ENCODE data around the gene GMFB. TPM values are rescaled to one million over a fixed set of nuclear protein-coding genes. Genes with fewer than 3 reads are reported as not detected.

GMFB gene
- polyA plus RNA-seq, 1 donor from 2014 or later = 208 TPM

DNA sequence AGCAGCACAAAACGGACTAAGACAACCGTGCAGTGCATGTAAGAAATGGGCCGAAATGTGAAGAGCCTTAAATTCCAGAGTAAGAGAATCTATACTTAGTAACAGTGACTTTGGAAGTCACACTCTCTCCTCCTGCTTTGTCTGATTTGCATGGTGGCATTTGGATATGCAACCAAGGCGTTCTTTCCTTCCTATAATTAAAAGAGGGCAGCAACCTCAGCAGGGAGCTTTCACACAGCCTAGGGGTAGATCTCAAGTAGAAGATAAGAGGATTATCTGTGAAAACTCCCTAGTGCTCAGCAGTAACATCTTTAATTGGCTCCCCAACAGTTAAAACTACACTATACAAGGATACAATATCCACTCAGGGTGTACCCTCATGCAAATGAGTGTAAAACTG, 16.5 kb downstream of the GMFB start:
- Histone ChIP-seq H3K9ac (ENCODE audit: low read length) (no peak overlapping the region), H3K9me2 (ENCODE audit: insufficient read depth, low read length) (no peaks in the 10 kb centered on the region), H3K4me2 (ENCODE audit: low read length) (no peak overlapping the region), H3K79me2 (replicated peaks; ENCODE audit: insufficient read depth, low read length) (no peaks in the 10 kb centered on the region), H3K4me3 (ENCODE audit: low read length) (no peak overlapping the region), H3K27me3 (ENCODE audit: insufficient read depth, low read depth, low read length) (no peaks in the 10 kb centered on the region), H3K27ac (ENCODE audit: low read length) (no peak overlapping the region), H4K20me1 (ENCODE audit: insufficient read depth) (no peaks in the 10 kb centered on the region), H3K9me3 (ENCODE audit: low read length) (no peaks in the 10 kb centered on the region), H2AFZ (ENCODE audit: low read depth, low read length) (no peak overlapping the region), H3K36me3 (ENCODE audit: insufficient read depth, low read length) (no peaks in the 10 kb centered on the region), H3F3A (ENCODE audit: insufficient read depth, low read length, poor library complexity, severe bottlenecking) (no peaks in the 10 kb centered on the region)
- TF ChIP-seq POLR2AphosphoS5 (IDR thresholded peaks at IDR 0.05) = no peak
- TF ChIP-seq EP300 (conservative IDR thresholded peaks at IDR 0.05; ENCODE audit: poor library complexity, severe bottlenecking) = no peak
- TF ChIP-seq CTCF (IDR thresholded peaks at IDR 0.05; ENCODE audit: poor library complexity, severe bottlenecking) = no peak
- TF ChIP-seq EZH2 (IDR thresholded peaks at IDR 0.05; ENCODE audit: borderline replicate concordance, insufficient read depth, low read length, poor library complexity, severe bottlenecking) = no peak
- no peak for TF ChIP-seq TAF1 (IDR thresholded peaks at IDR 0.05; ENCODE audit: low read depth)
- no peak for TF ChIP-seq RAD21 (conservative IDR thresholded peaks at IDR 0.05)

DNA sequence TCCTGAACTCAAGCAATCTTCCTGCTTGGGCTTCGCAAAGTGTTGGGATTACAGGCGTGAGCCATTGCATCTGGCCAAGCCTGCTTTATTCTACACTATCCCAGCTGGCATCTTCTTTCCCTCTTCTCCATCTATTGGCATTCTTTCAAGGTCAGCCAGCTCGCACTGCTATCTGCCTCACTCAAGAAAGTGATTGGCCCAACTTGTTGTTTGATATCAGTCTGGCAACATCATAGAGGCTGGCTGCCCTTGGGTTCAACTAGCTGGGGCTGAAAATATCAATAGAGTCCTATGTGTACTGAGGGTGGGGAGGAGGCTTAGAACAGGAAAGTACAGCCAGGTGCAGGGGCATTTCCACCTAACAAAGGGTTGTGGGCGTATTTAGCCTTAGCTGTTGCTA, 17.1 kb downstream of the GMFB start:
- Histone ChIP-seq H3K79me2 (replicated peaks; ENCODE audit: insufficient read depth, low read length) (no peaks in the 10 kb centered on the region), H3K27me3 (ENCODE audit: insufficient read depth, low read depth, low read length) (no peaks in the 10 kb centered on the region), H3K9ac (ENCODE audit: low read length) (no peak overlapping the region), H3K9me3 (ENCODE audit: low read length) (no peaks in the 10 kb centered on the region), H3K36me3 (ENCODE audit: insufficient read depth, low read length) (no peaks in the 10 kb centered on the region), H3K27ac (ENCODE audit: low read length) (no peak overlapping the region), H3K9me2 (ENCODE audit: insufficient read depth, low read length) (no peaks in the 10 kb centered on the region), H3K4me3 (ENCODE audit: low read length) (no peak overlapping the region), H2AFZ (ENCODE audit: low read depth, low read length) (no peak overlapping the region), H3K4me2 (ENCODE audit: low read length) (no peak overlapping the region), H3F3A (ENCODE audit: insufficient read depth, low read length, poor library complexity, severe bottlenecking) (no peaks in the 10 kb centered on the region), H4K20me1 (ENCODE audit: insufficient read depth) (no peaks in the 10 kb centered on the region)
- TF ChIP-seq TAF1 (IDR thresholded peaks at IDR 0.05; ENCODE audit: low read depth) = no peak

DNA sequence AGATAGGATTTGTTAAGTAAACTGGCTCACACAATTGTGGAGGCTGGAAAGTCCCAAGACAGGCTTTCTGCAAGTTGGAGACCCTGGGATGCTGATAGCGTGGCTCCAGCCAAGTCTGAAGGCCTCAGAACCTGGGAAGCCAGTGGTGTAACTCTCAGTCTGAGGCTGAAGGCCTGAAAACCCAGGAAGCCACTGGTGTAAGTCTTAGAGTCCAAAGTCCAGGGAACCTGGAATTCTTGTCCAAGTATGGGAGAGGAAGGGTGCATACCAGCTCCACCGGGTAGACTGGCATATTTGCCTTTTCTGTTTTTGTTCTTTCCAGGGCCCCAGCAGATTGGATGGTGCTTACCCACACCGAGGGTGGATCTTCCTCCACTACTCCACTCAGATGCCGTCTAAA, 18.1 kb downstream of the GMFB start:
- no peaks in the 10 kb centered on the region for H3K9me3 ChIP-seq (ENCODE audit: low read length)
- no peaks in the 10 kb centered on the region for H3F3A ChIP-seq (ENCODE audit: insufficient read depth, low read length, poor library complexity, severe bottlenecking)
- TF ChIP-seq CTCF (IDR thresholded peaks at IDR 0.05; ENCODE audit: poor library complexity, severe bottlenecking) (no peak), RAD21 (conservative IDR thresholded peaks at IDR 0.05) (no peak), SMC3 (conservative IDR thresholded peaks at IDR 0.05; ENCODE audit: poor library complexity) (no peak)
- no peak overlapping the region for H3K4me3 ChIP-seq (ENCODE audit: low read length)
- H2AFZ ChIP-seq (ENCODE audit: low read depth, low read length) = no peak overlapping the region
- no peaks in the 10 kb centered on the region for H4K20me1 ChIP-seq (ENCODE audit: insufficient read depth)
- no peaks in the 10 kb centered on the region for H3K9me2 ChIP-seq (ENCODE audit: insufficient read depth, low read length)
- no peak overlapping the region for H3K27ac ChIP-seq (ENCODE audit: low read length)
- H3K79me2 ChIP-seq (replicated peaks; ENCODE audit: insufficient read depth, low read length) = no peaks in the 10 kb centered on the region
- no peaks in the 10 kb centered on the region for H3K36me3 ChIP-seq (ENCODE audit: insufficient read depth, low read length)
- H3K9ac ChIP-seq (ENCODE audit: low read length) = no peak overlapping the region
- H3K27me3 ChIP-seq (ENCODE audit: insufficient read depth, low read depth, low read length) = no peaks in the 10 kb centered on the region
- H3K4me2 ChIP-seq (ENCODE audit: low read length) = no peak overlapping the region

All from neural cell (in vitro differentiated cells).